CD4-positive, alpha-beta T cell (primary cell): ENCODE data around the gene GTF3C2. TPM values are rescaled to one million over a fixed set of nuclear protein-coding genes. Genes with fewer than 3 reads are reported as not detected.

ENCODE experiments used
- ATAC-seq: fragments of 200-7000 bp; cut with Tn5 transposase; one replicate; pipeline ENCODE4 v1.10.0; 2022; ENCODE audit warnings: mild to moderate bottlenecking; ENCODE audit not compliant: poor library complexity
- CTCF ChIA-PET: fragments of 350-600 bp; sonication (Branson Sonifier 250); formaldehyde crosslinking; loops from one replicate; lab custom pipeline; 2021; ENCODE audit warnings: antibody characterized with exemption, inconsistent platforms; lab: Charles Lee
- POLR2A ChIA-PET: fragments of 350-600 bp; sonication (Branson Sonifier 250); formaldehyde crosslinking; loops from one replicate; lab custom pipeline; 2021; ENCODE audit warnings: antibody characterized with exemption, inconsistent platforms; lab: Charles Lee
- DNase-seq, 14 experiments: peaks; one replicate each; pipeline ENCODE4 v3.0.0-alpha.2; 2013 to 2020; ENCODE audit warnings: mixed read lengths in 2 of 14
- H3K27ac ChIP-seq, 2 donors: one replicate each; pipeline versions ENCODE4 v1.5.1 to v1.7.0; 2013; ENCODE audit warnings: low read length in 2 of 2, low read depth in 1 of 2, mild to moderate bottlenecking in 1 of 2
- H3K27me3 ChIP-seq, 2 experiments: 1 replicate in 1 of 2; 2 replicates in 1 of 2; pipeline versions ENCODE4 v1.6.1 to v1.7.0; 2013; ENCODE audit warnings: low read length in 2 of 2, control low read depth in 1 of 2, mild to moderate bottlenecking in 1 of 2, moderate library complexity in 1 of 2; ENCODE audit not compliant: insufficient read depth in 2 of 2, control insufficient read depth in 1 of 2
- H3K36me3 ChIP-seq: one replicate; pipeline ENCODE4 v1.6.1; 2013; ENCODE audit warnings: low read length, control low read depth; ENCODE audit not compliant: insufficient read depth
- H3K4me1 ChIP-seq: one replicate; pipeline ENCODE4 v1.6.1; 2013; ENCODE audit warnings: low read length, control low read depth; ENCODE audit not compliant: insufficient read depth
- H3K4me3 ChIP-seq: one replicate; pipeline ENCODE4 v1.5.1; 2013; ENCODE audit warnings: mild to moderate bottlenecking, low read length, moderate library complexity
- H3K9me3 ChIP-seq, 2 experiments: 1 replicate in 1 of 2; 2 replicates in 1 of 2; pipeline versions ENCODE4 v1.6.1 to v1.7.0; 2013; ENCODE audit warnings: low read length in 2 of 2, mild to moderate bottlenecking in 2 of 2, control low read depth in 1 of 2, moderate library complexity in 1 of 2; ENCODE audit not compliant: control insufficient read depth in 1 of 2, insufficient read depth in 1 of 2
- H3K27ac Mint-ChIP-seq: one replicate; pipeline ENCODE4 v1.8.0; 2020; ENCODE audit warnings: mixed read lengths
- H3K27me3 Mint-ChIP-seq: one replicate; pipeline ENCODE4 v1.8.0; 2021; ENCODE audit warnings: mixed read lengths
- H3K36me3 Mint-ChIP-seq: one replicate; pipeline ENCODE4 v1.8.0; 2021; ENCODE audit warnings: low read depth, mixed read lengths
- H3K4me1 Mint-ChIP-seq: one replicate; pipeline ENCODE4 v1.8.0; 2021; ENCODE audit warnings: low read depth, mixed read lengths
- H3K4me3 Mint-ChIP-seq: one replicate; pipeline ENCODE4 v1.8.0; 2020; ENCODE audit warnings: mild to moderate bottlenecking, mixed read lengths
- H3K9me3 Mint-ChIP-seq: one replicate; pipeline ENCODE4 v1.8.0; 2020; ENCODE audit warnings: mixed read lengths
- intact Hi-C, 2 experiments: fragments of 100-400 bp; cut with DNase I in 1 of 2; cut with micrococcal nuclease in 1 of 2; formaldehyde crosslinking; loops; one replicate each; pipeline versions ENCODE4 v1.15.1 to v1.9.0; 2023 to 2025; cut with DNase I, micrococcal nuclease
- total RNA-seq, 174 experiments: library from RNA in 2 of 174; stranded (reverse) in 2 of 174; gene quantifications; one replicate each; pipeline ENCODE4 v1.2.3 and lab custom pipeline; 2021 to 2026
- TF ChIP-seq, protein P1 (sequence below): fragments of 200-600 bp; IDR thresholded peaks from one replicate; pipeline ENCODE4 v1.8.0; 2022; ENCODE audit warnings: antibody characterized with exemption, mild to moderate bottlenecking

GTF3C2 gene
- total RNA-seq, 2 experiments from 2014 or later: 54.6 to 56.8 TPM

GRCh38 chr2:27362678-27363420 lies 6.3 kb upstream of the GTF3C2 start:
- DNase-seq (no peak), ATAC-seq (no peak)
- Mint-ChIP-seq H3K9me3 (no peaks in the 10 kb centered on the region), H3K27me3 (no peaks in the 10 kb centered on the region), H3K4me3 (no peak overlapping the region), H3K4me1 (peaks cover 8% of the 10 kb centered on the region), H3K27ac (no peak overlapping the region), H3K36me3 (peaks cover 36% of the 10 kb centered on the region)
- POLR2A ChIA-PET: interaction anchor here (1.0 kb wide), 2 partner anchors 17 to 40 kb away, joined by 3 read pairs; partner anchors contain the start of gene ZNF513
- Histone ChIP-seq H3K27ac (no peak overlapping the region), H3K36me3 (peaks cover 36% of the 10 kb centered on the region), H3K9me3 (no peaks in the 10 kb centered on the region), H3K4me3 (no peak overlapping the region), H3K4me1 (peaks cover 6% of the 10 kb centered on the region), H3K27me3 (no peaks in the 10 kb centered on the region)
- TF ChIP-seq, protein P1, sequence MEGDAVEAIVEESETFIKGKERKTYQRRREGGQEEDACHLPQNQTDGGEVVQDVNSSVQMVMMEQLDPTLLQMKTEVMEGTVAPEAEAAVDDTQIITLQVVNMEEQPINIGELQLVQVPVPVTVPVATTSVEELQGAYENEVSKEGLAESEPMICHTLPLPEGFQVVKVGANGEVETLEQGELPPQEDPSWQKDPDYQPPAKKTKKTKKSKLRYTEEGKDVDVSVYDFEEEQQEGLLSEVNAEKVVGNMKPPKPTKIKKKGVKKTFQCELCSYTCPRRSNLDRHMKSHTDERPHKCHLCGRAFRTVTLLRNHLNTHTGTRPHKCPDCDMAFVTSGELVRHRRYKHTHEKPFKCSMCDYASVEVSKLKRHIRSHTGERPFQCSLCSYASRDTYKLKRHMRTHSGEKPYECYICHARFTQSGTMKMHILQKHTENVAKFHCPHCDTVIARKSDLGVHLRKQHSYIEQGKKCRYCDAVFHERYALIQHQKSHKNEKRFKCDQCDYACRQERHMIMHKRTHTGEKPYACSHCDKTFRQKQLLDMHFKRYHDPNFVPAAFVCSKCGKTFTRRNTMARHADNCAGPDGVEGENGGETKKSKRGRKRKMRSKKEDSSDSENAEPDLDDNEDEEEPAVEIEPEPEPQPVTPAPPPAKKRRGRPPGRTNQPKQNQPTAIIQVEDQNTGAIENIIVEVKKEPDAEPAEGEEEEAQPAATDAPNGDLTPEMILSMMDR: no peak
- CTCF ChIA-PET: no interaction called here
- intact Hi-C loops: loop anchor here in 1 of 2 experiments (10.0 kb wide), 1 partner anchor 262 kb away; the partner anchor contains the start of genes CCDC121 and GPN1

DNA sequence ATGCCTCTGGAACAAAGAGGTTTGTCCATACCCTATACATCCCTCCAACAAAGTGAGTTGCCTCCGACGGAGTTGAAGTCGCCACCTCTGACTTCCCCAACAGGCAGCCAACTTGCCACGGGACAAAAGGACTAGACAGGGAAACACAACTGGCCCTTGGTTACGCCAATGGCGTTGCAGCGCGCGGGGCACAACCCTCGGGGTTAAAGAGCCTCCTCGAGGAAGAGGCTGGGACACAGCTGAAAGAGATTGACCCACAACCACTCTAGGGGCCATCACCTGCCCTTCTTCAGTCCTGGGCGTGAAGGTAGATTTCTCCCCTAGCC lies 545 bp downstream of the GTF3C2 start:
- H3K4me1 ChIP-seq: peaks cover 50% of the 10 kb centered on the region
- peak in 2 of 14 experiments; percentile 18 to 27 for DNase-seq

GRCh38 chr2:27354597-27354927 lies 2.0 kb downstream of the GTF3C2 start:
- no peak overlapping the region for H3K4me3 ChIP-seq
- ChIA-PET POLR2A (interaction anchor here (1.3 kb wide), 1 partner anchor 54 kb away, joined by 3 read pairs; the partner anchor contains the start of gene PPM1G), CTCF (interaction anchor here (0.8 kb wide), 1 partner anchor 15 kb away, joined by 3 read pairs; no protein-coding TSS in a partner anchor)
- H3K4me1 Mint-ChIP-seq: peaks cover 66% of the 10 kb centered on the region
- peak overlapping the region; percentile 71 for H3K4me3 Mint-ChIP-seq
- intact Hi-C loops: no loop called here
- no peaks in the 10 kb centered on the region for H3K27me3 Mint-ChIP-seq
- peaks cover 32% of the 10 kb centered on the region for H3K36me3 Mint-ChIP-seq
- no peaks in the 10 kb centered on the region for H3K27me3 ChIP-seq
- H3K4me1 ChIP-seq: peaks cover 50% of the 10 kb centered on the region
- ATAC-seq: no peak
- TF ChIP-seq, protein P1: no peak
- no peaks in the 10 kb centered on the region for H3K9me3 ChIP-seq
- peaks cover 6% of the 10 kb centered on the region for H3K36me3 ChIP-seq
- H3K27ac Mint-ChIP-seq: peak overlapping the region; percentile 99
- no peaks in the 10 kb centered on the region for H3K9me3 Mint-ChIP-seq
- no peak overlapping the region for H3K27ac ChIP-seq
- DNase-seq: no peak

More for the DNA sequence above, 545 bp downstream of the GTF3C2 start:
- TF ChIP-seq, protein P1: no peak
- Mint-ChIP-seq H3K9me3 (no peaks in the 10 kb centered on the region), H3K4me1 (peaks cover 60% of the 10 kb centered on the region), H3K36me3 (peaks cover 26% of the 10 kb centered on the region), H3K4me3 (peak overlapping the region; percentile 96), H3K27ac (peak overlapping the region; percentile 99), H3K27me3 (no peaks in the 10 kb centered on the region)
- intact Hi-C loops: loop anchor here (1.0 to 5.0 kb wide), 6 partner anchors 14 to 1036 kb away; partner anchors contain the start of genes EIF2B4 (in 2 of the 2), MPV17 (in 2 of the 2), SNX17 (in 2 of the 2) and FOSL2 (in 1 of the 2)
- Histone ChIP-seq H3K27ac (peak overlapping the region; percentile 87 to 89), H3K4me3 (peak overlapping the region; percentile 86), H3K36me3 (no peaks in the 10 kb centered on the region), H3K27me3 (no peaks in the 10 kb centered on the region), H3K9me3 (no peaks in the 10 kb centered on the region)
- ATAC-seq: peak; percentile 8
- ChIA-PET CTCF (interaction anchor here (0.6 to 1.5 kb wide), 4 partner anchors 12 to 1514 kb away, joined by 3 to 4 read pairs (median 3); no protein-coding TSS in a partner anchor), POLR2A (interaction anchor here (0.7 to 2.9 kb wide), 10 partner anchors 9 to 305 kb away, joined by 3 to 45 read pairs (median 6); partner anchors contain the start of genes CCDC121, EIF2B4, GPN1 and MPV17)
